Gastroesophageal sphincter (tissue), 3 donors: ENCODE results near the gene PARM1.

Experiments
- CTCF ChIP-seq, 4 experiments: fragments of 200-600 bp in 2 of 4; fragments of 450-650 bp in 2 of 4; sonication (generic) in 1 of 4; IDR thresholded peaks; one replicate each; pipeline ENCODE4 v1.5.1; 2017 to 2019; ENCODE audit warnings: antibody characterized with exemption in 4 of 4, mild to moderate bottlenecking in 2 of 4, moderate library complexity in 2 of 4
- EP300 ChIP-seq: sonication (generic); formaldehyde crosslinking; IDR thresholded peaks from one replicate; pipeline ENCODE4 v1.6.1; 2017; ENCODE audit warnings: antibody characterized with exemption, mild to moderate bottlenecking
- POLR2A ChIP-seq, 2 donors: fragments of 450-650 bp; IDR thresholded peaks; one replicate each; pipeline ENCODE4 v1.6.1; 2017; ENCODE audit warnings: antibody characterized with exemption in 2 of 2, mild to moderate bottlenecking in 2 of 2, moderate library complexity in 1 of 2
- POLR2AphosphoS5 ChIP-seq: sonication (generic); formaldehyde crosslinking; IDR thresholded peaks from one replicate; pipeline ENCODE4 v1.6.1; 2017; ENCODE audit warnings: antibody characterized with exemption

DNA sequence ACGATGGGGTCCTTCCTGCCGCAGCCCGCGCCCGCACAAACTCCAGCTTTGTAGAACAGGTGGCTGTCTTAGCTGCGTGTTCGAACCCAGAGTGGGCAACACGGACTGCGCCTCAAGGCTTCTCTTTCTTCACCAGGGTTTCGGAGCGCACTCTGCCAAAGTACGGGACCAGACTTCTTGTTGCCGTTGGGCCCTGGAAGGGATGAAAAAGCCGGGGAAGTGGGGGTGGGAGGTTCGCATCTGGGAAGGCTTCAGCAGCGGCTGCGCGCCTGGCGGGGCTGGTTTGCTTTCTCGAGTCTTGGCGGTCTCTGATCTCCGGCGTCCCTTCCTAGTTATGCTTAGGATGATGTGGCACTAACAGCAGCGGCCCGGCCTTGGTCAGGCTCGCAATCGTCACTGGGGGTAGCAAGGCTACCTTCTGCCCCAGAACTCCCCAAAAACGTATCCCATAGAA lies 673 bp downstream of the PARM1 start:
- TF ChIP-seq EP300 (no peak), CTCF (IDR thresholded peaks at IDR 0.05) (no peak), POLR2AphosphoS5 (no peak), POLR2A (IDR thresholded peaks at IDR 0.05) (no peak)
